GM18867 (cell line): ENCODE data around the gene F2RL1.
"Not testable (repeated sequence)": the region's sequence is repeated elsewhere in the genome, so short reads cannot be mapped to it uniquely, and the experiment has no call there.

ENCODE experiments used
- ATAC-seq: cut with Tn5 transposase; IDR thresholded peaks from one replicate; pipeline ENCODE4 v1.9.1; 2021; ENCODE audit warnings: mild to moderate bottlenecking, moderate library complexity; ENCODE audit not compliant: unreplicated experiment

Gene F2RL1, protein sequence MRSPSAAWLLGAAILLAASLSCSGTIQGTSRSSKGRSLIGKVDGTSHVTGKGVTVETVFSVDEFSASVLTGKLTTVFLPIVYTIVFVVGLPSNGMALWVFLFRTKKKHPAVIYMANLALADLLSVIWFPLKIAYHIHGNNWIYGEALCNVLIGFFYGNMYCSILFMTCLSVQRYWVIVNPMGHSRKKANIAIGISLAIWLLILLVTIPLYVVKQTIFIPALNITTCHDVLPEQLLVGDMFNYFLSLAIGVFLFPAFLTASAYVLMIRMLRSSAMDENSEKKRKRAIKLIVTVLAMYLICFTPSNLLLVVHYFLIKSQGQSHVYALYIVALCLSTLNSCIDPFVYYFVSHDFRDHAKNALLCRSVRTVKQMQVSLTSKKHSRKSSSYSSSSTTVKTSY

DNA sequence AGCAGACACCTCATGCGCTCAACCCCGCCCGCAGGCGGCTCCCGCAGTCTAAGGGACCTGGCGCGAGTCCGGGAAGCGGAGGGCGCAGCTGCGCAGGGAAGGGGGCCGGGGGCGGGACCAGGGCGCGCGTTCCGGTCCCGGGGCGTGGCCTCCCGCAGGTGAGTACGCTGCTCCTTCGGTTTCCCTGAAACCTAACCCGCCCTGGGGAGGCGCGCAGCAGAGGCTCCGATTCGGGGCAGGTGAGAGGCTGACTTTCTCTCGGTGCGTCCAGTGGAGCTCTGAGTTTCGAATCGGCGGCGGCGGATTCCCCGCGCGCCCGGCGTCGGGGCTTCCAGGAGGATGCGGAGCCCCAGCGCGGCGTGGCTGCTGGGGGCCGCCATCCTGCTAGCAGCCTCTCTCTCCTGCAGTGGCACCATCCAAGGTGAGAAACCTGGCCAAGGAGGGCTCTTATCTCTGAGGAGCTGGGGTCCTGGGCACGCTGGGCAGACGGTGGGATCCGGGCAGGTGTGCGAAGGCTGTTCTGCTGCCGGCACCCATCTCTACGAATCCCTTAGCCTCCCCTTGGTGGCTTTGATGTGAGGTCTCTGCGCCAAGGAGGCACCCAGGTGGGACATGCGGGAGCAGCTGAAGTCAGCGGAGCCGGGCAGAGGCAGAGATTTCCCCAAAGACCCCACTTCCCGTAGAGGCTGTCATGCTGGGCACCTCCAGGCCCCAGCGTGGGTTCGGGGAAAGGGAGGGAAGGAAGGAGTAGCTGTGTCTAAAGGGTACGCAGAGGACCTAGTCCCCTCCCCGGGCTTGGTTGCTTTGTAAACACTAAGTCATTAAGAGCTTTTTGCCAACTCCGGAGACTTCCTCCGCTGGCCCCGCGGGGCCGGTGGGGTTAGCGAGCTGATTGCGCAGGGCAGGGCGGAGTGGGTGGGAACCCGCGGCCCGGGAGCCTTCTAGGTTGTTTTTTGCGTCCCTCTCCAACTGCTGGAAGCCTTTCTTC, at the start of gene F2RL1:
Gene F2RL1 (plus strand): TSS at position 187 of the 988 bp plus-strand sequence. CDS start 153 bp downstream, at position 340.
- ATAC-seq, result no peak

DNA sequence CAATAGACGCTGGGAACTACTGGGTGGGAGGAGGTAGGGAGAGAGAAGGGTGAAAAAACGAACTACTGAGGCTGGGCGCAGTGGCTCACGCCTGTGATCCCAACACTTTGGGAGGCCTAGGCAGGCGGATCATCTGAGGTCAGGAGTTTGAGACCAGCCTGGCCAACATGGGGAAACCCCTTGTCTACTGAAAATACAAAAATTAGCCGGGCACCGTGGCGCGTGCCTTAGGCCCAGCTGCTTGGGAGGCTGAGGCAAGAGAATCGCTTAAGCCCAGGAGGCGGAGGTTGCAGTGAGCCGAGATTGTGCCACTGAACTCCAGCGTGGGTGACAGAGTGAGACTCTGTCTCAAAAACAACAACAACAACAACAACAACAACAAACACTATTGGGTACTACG, 47.8 kb upstream of the F2RL1 start:
- not testable (repeated sequence) for ATAC-seq

DNA sequence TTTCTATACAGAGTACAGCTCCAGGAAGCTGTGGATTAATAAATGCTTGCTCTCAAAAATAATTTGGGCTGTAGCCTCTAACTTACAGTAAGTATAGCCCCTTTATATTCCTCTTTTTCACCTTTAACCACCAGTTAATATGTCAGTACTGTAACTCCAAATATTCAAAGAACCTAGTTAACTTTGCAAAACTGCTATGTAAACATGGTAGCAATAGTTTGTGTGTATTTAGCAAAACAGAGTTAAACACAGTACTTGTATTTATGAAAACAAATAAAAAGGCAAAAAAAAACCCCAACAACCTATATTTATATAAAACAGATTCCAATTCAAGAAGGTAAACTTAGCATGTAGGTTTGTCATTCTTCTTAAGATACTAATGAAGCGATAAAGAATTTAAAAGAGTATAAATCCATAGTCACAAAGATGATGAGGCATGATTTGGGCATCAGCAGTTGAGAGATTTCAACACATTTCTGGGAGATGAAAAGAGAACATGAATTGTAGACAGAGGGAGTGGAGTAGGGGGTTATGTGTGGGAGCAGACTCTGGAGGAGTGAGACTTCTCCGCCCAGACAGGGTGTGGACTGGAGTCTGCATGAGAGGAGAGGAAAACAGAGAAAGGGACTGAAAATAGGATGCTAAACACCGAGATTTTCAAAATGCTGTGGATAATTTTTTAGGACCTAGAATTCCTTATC, 47.0 kb upstream of the F2RL1 start:
- ATAC-seq, result no peak

DNA sequence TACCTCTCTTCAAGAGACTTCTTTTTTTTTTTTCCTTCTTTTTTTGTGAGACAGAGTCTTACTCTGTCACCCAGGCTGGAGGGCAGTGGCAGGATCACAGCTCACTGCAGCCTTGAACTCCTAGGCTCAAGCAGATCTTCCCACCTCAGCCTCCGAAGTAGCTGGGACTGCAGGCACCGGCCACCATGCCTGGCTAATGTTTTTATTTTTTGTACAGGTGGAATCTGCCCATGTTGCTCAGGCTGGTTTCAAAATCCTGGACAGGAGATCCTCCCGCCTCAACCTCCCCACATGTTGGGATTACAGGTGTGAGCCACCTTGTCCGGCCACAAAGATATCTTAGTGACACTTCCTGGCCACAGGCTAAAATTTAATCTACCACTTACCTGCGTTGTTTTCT, 42.9 kb upstream of the F2RL1 start:
- ATAC-seq, result no peak

DNA sequence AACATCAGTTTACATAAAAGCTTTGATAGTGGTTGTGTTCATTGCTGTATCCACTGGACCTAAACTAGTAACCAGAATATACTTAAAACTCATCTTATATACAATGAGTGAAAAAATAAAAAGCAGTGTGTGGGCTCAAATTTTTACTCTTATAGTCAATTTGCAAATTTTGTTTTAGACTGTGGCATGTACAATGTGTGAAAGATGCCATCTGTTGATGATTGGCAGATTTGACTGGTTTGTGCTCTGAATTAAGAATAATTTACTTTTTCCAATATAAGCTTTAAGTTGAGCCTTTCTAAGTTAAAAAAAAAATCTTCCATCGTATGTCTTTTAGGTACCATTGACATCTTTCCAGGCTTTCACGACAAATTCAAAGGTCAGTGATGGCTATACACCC, 42.4 kb upstream of the F2RL1 start:
- no peak for ATAC-seq

DNA sequence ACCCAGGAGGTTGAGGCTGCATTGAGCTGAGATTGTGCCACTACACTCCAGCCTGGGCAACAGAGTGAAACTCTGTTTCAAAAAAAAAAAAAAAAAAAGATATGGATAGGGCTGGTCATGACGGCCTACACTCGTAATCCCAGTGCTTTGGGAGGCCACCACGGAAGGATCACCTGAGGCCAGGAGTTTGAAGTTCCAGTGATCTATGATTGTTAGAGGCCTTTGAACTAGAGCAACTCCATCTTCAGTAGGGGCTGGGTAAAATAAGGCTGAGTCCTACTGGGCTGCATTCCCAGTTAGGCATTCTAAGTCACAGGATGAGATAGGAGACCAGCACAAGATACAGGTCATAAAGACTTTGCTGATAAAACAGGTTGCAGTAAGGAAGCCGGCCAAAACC, 38.2 kb upstream of the F2RL1 start:
- not testable (repeated sequence) for ATAC-seq

DNA sequence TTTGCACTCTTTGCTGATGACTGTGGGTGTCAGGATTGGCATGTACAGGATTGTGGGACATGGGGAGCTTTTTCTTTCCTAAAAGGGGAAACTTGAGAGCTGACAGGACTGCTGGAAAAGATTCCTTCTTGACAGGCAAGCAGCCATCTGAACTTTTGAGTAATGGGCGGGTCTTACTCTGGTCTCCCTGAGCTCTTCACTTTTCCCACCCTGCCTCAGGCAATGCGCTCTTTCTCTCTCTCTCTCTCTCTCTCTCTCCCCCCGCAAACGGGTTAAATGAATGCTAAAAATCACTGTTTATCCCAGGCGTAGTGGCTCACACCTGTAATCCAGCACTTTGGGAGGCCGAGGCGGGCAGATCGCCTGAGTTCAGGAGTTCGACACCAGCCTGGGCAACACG, 37.1 kb upstream of the F2RL1 start:
- ATAC-seq, result no peak

DNA sequence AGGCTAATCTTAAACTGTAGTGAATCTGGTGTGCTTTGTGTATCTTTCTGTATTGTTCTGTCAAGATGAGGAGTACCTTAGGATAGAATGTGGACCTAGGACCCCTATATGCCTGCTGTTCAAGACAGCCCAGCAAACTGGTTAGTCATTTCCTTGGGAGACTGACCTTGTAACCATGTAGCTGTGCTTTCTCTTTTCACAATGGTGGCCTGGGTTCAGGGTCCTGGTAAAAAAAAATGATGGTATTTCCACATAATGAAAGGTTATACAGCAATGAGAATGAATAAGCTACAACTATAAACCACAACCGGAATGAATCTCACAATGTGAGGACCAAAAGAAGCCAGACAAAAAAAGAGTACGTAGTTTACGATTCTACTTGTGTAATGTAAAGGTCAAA, 36.4 kb upstream of the F2RL1 start:
- ATAC-seq, result no peak

DNA sequence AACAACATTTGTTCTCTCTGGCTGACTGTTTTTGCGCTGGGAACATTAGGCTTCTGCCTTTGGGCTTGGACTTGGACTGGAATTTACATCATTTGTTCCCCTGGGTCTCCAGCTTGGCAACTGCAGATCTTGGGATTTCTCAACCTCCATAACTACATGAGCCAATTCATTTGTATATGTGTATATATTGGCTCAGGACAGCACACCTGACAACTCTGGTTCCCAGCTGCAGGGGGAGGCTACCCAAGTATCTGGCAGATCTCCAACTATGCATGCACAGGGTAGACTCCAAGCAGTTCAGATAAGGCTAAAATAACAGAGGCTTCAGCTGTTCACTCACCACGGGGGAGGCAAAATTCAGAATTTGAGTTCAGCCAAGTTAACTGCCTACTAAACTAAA, 31.6 kb upstream of the F2RL1 start:
- no peak for ATAC-seq

DNA sequence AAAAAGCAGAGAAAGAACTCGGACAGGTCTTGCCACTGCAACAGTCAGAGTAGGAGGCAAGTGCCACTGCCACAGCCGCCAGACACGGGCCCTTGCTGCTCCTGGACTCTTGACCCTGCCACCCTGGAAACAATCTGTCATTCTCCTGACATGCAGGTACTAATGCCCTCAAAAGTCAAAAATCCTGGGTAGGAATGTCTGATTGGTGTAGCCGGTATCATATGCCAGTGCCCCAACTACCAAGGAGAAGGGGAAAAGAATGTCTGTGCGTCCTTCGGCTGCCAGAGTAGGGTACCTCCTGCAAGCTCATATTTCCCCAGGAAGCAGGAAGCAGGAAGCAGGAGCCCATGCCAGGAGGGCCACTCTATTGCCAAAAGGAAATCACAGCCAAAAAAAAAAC, 30.5 kb upstream of the F2RL1 start:
- ATAC-seq, result no peak

DNA sequence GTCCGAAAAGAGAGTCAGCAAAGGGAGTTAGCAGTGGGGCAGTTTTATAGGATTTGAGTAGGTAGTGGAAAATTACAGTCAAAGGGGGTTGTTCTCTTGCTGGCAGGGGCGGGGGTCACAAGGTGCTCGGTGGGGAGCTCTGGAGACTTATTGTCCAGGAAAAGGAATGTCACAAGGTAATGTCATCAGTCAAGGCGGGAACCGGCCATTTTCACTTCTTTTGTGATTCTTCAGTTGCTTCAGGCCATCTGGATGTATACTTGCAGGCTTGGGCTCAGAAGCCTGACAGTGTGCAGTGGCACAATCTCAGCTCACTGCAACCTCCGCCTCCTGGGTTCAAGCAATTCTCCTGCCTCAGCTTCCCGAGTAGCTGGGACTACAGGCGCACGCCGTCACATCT, 29.6 kb upstream of the F2RL1 start:
- not testable (repeated sequence) for ATAC-seq

DNA sequence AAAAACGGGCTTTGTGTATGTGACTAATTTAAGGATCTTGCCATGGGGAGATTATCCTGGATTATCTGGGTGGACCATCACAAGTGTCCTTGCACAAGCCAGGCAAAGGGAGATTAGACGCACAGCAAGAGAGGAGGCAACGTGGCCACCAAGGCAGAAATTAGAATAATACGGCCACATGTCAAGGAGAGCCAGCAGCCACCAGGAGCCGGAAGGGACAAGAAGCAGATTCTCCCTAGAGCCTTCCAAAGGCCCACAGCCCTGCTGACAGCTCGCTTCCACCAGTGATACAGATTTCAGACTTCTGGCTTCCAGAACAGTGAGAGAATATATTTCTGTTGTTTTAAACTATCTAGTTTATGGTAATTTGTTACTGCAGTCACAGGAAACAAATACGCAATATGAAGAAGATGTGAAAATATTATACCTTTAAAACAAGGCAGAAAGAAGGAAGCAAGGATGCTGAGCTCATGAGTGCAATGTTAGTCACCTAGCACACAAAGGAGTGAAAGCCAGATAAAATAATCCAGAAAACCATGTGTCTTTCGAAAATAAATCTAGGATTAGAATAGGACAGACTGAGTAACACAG, 28.7 kb upstream of the F2RL1 start:
- no peak for ATAC-seq

DNA sequence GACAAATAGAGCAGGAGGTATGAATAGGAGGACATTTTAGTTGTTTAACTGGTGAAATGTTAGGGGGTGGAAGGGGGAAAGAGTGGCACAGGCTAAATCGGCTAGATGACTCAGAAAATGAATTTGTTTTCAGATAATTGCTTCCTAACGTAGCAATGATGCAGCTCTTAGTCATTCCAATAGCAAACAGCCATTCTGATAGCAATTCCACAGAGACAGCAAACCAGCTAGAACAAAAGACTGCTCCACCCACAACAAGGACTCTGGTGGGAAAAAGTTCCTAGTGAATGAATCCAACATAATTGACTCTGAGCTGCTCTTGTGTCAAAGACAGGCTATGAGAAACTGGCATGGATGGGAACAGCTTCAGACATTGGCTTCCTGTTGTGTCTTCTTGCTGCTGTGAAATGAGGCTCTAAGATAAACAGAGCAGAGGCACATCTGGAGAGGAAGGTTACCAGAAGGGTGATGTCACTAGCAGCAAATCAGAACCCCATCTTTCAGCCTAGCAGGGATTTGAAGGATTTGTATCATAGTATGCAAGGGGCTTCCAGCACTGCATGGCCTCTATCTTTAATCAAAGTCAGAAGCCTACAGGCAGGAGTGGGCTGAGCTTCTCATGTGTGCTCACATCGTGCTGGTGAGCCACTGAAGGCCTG, 28.1 kb upstream of the F2RL1 start:
- no peak for ATAC-seq

DNA sequence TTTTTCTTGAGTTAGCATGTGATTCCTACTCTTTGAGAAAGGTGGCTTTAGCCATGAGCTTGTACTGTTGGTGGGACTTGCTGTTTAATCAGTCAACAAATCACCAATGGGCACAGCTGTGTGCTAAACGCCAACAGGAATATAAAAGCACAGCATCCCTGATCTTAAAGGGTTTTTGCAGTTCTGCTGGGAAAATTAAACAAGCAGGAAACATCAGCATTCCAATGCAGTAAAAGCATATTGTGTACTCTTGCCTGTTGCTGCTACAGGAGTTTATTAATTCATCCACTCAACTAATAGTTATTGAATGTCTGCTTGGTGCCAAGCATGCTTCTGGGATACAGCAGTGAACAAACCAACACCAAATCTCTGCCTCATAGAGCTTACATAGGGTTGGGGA, 27.4 kb upstream of the F2RL1 start:
- no peak for ATAC-seq

DNA sequence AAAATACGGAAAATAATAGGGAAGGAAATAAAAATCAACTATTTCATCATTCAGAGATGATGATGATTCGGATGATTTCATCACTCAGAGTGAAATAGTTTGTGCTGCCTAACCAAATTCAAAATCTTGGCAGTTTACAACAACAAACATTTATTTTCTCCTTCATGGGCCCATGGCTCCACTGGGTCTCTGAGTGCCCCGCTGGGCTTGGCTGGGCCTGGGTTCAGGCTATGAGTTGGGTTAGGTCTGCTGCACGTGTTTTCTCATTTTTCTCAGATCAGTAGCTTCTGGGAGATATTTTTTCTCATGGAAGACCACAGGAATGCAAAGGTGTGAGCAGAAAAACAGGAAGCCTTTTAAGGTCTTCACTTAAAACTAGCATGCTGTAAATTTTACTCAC, 24.0 kb upstream of the F2RL1 start:
- no peak for ATAC-seq

DNA sequence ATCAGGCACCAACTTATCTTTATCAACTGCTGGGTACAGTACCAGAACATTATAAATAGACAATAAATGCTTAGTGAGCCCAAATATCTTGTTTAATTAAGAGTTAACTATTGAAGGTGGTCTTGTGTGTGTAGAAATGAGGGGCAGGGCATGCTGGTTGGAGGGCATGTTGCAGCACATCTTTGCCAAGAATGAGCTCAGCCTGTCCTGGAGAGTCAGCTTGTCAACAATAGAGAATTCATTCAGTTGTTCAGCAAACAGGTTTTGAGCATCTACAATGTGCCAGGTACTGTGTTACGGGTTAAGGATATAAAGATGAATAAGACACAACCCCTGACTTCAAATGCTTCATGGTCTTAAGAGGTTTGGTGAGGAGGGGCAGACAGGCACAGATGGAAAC, 19.2 kb upstream of the F2RL1 start:
- no peak for ATAC-seq

DNA sequence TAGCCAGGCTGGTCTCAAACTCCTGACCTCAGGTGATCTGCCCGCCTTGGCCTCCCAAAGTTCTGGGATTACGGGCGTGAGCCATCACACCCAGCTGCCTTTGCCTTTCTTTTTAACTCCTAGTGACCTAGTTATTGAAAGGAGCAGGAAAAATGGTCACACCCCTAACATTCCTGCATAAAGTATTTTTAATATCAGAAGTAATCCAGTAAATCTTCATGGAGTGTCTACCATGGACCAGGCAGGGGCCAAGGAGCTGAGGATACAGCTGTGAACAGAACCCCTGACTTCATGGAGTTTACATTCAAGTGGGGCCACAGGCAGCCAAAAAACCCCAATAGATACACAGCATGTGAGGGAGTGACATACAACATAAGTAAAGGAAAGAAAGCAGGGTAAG, 18.3 kb upstream of the F2RL1 start:
- ATAC-seq, result no peak

DNA sequence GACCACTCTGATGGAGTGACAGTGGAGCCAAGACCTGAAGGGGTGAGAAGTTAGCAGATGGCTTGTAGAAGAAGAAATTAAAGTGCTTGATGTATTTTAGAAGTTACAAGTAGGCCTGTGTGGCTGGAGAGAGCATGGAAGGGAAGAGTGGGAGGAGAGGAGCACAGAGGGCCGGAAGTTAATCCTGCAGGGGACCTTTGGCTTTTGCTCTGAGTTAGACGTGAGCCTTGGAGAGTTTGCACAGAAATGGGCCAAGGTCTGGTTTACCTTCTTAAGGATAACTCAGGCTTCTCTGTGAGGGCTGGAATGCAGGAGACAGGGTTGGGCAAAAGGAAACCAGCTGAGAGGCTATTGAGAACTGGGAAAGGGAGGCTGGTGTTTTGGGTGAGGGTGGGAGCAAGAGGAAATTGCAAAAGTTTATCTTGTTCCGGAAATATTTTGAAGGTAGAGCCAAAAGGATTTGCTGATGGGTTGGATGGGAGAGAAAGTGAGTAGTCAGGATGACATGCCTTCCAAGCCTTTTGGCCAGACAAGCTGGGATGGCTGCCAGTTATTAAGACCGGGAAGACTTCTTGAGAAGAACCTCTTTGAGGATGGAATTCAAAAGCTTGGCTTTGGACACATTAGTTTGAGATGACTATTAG, 17.5 kb upstream of the F2RL1 start:
- no peak for ATAC-seq

DNA sequence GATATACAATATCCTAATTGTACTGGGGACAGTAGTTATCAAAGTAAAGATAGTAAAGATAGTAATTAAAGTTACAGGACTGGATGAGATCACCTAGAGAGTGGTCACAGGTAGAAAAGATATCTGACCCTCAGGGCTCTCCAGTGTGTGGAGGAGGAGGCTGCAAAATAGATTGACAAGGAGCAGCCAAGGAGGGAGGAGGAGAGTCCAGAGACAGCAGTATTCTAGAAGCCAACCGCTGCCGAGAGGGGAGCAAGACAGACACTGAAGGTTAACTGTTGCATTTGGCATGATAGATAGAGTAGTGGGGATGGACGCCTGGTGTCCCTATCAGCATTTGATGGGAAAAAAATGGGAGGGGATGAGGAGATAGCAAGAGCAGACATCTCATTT, 17.0 kb upstream of the F2RL1 start:
- no peak for ATAC-seq

DNA sequence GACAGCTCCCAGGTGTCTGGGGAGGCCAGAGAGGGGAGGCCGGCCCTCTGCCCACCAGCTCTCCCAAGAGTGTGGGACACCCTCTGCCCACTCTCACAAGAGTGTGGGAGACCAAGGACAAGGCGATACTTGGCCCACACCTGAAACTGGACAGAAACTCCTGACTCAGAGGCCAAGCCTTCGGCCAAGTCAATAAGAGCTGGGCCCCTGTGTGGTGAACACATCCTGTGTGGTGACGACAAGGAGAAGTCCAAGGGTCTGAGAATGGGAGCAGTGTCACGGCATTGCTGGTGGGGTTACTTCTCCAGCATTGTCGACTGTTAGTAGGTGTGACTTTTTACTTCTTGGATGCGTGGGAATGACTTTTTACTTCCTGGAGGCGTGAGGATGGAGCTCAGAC, 14.6 kb upstream of the F2RL1 start:
- no peak for ATAC-seq
